Ishikawa (cell line): ENCODE results near the gene LILRA2.

Experiments
- CEBPB ChIP-seq: IDR thresholded peaks from 2 replicates; pipeline ENCODE4 v1.6.1; 2012
- CREB1 ChIP-seq: IDR thresholded peaks from 2 replicates; pipeline ENCODE4 v1.6.1; 2012; ENCODE audit warnings: low read depth
- EGR1 ChIP-seq: IDR thresholded peaks from 2 replicates; pipeline ENCODE4 v1.6.1; 2012
- EP300 ChIP-seq: IDR thresholded peaks from 2 replicates; pipeline ENCODE4 v1.6.1; 2012; ENCODE audit warnings: borderline replicate concordance
- FOXM1 ChIP-seq: IDR thresholded peaks from 2 replicates; pipeline ENCODE4 v1.6.1; 2012; ENCODE audit warnings: low read depth, borderline replicate concordance
- NFIC ChIP-seq: IDR thresholded peaks from 2 replicates; pipeline ENCODE4 v1.6.1; 2012
- RAD21 ChIP-seq: IDR thresholded peaks from 2 replicates; pipeline ENCODE4 v1.6.1; 2012; ENCODE audit warnings: low read depth
- TAF1 ChIP-seq: IDR thresholded peaks from 2 replicates; pipeline ENCODE4 v1.6.1; 2012; ENCODE audit warnings: low read depth, mild to moderate bottlenecking
- TCF12 ChIP-seq: IDR thresholded peaks from 2 replicates; pipeline ENCODE4 v1.6.1; 2012; ENCODE audit warnings: low read depth
- TEAD4 ChIP-seq: IDR thresholded peaks from 2 replicates; pipeline ENCODE4 v1.6.1; 2012
- YY1 ChIP-seq: IDR thresholded peaks from 2 replicates; pipeline ENCODE4 v1.6.1; 2012; ENCODE audit warnings: low read depth
- ZBTB7A ChIP-seq: IDR thresholded peaks from 2 replicates; pipeline ENCODE4 v1.6.1; 2012; ENCODE audit warnings: low read depth
- TF ChIP-seq, protein P1 (sequence below): IDR thresholded peaks from 2 replicates; pipeline ENCODE4 v1.6.1; 2012; ENCODE audit warnings: low read depth, mild to moderate bottlenecking
- TF ChIP-seq, protein P2 (sequence below): IDR thresholded peaks from 2 replicates; pipeline ENCODE4 v1.6.1; 2012
- TF ChIP-seq, protein P3 (sequence below): IDR thresholded peaks from 2 replicates; pipeline ENCODE4 v1.6.1; 2012

Gene LILRA2

DNA sequence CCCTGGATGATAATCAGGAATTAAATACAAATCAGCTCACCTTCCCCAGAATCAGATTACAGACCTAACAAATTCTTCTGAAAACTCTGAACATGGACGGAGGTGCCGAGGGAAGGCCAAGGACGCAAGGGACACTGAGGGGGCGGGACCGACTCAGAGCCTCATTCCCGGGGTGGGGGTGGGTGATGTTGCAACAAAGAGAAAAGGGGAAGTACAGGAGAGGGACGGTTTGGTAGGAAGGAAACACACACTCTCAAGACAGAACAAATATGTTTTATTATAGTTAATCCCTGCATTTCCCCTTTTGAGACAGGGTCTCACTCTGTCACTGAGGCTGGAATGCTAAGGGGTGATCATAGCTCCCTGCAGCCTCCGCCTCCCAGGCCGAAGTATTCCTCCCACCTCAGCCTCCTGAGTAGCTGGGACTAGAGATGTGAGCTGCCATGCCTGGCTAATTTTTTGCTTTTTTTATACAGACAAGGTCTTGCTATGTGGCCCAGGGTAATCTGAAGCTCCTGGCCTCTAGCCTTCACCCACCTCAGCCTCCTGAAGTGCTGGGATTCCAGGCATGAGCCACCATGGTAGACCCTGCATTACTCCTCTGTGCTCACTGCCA lies 786 bp upstream of the LILRA2 start:
- TF ChIP-seq EGR1 (no peak), ZBTB7A (no peak), TAF1 (no peak), CEBPB (no peak), RAD21 (no peak), YY1 (no peak), TEAD4 (no peak), CREB1 (no peak), EP300 (no peak), NFIC (no peak), FOXM1 (no peak), TCF12 (no peak)
- TF ChIP-seq, protein P1, sequence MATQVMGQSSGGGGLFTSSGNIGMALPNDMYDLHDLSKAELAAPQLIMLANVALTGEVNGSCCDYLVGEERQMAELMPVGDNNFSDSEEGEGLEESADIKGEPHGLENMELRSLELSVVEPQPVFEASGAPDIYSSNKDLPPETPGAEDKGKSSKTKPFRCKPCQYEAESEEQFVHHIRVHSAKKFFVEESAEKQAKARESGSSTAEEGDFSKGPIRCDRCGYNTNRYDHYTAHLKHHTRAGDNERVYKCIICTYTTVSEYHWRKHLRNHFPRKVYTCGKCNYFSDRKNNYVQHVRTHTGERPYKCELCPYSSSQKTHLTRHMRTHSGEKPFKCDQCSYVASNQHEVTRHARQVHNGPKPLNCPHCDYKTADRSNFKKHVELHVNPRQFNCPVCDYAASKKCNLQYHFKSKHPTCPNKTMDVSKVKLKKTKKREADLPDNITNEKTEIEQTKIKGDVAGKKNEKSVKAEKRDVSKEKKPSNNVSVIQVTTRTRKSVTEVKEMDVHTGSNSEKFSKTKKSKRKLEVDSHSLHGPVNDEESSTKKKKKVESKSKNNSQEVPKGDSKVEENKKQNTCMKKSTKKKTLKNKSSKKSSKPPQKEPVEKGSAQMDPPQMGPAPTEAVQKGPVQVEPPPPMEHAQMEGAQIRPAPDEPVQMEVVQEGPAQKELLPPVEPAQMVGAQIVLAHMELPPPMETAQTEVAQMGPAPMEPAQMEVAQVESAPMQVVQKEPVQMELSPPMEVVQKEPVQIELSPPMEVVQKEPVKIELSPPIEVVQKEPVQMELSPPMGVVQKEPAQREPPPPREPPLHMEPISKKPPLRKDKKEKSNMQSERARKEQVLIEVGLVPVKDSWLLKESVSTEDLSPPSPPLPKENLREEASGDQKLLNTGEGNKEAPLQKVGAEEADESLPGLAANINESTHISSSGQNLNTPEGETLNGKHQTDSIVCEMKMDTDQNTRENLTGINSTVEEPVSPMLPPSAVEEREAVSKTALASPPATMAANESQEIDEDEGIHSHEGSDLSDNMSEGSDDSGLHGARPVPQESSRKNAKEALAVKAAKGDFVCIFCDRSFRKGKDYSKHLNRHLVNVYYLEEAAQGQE: no peak
- TF ChIP-seq, protein P2, sequence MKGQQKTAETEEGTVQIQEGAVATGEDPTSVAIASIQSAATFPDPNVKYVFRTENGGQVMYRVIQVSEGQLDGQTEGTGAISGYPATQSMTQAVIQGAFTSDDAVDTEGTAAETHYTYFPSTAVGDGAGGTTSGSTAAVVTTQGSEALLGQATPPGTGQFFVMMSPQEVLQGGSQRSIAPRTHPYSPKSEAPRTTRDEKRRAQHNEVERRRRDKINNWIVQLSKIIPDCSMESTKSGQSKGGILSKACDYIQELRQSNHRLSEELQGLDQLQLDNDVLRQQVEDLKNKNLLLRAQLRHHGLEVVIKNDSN: no peak
- TF ChIP-seq, protein P3, sequence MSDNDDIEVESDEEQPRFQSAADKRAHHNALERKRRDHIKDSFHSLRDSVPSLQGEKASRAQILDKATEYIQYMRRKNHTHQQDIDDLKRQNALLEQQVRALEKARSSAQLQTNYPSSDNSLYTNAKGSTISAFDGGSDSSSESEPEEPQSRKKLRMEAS: no peak

DNA sequence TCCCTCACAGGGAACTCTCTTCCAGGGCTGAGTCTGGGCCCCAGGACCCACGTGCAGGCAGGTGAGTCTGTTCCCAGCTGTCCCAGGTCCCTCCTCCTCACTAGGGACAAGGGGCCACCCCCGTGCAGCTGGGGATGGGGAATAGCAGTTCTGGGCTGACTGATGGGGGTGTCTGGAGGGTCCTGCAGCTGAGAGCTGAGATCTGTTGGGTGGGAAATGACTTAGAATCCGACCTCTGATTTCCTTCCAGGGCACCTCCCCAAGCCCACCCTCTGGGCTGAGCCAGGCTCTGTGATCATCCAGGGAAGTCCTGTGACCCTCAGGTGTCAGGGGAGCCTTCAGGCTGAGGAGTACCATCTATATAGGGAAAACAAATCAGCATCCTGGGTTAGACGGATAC lies 461 bp downstream of the LILRA2 start:
- no peak for TF ChIP-seq TEAD4
- no peak for TF ChIP-seq ZBTB7A
- TF ChIP-seq FOXM1: no peak
- no peak for TF ChIP-seq TCF12
- TF ChIP-seq CEBPB: no peak
- no peak for TF ChIP-seq CREB1
- TF ChIP-seq EGR1: no peak
- TF ChIP-seq EP300: no peak
- TF ChIP-seq, protein P3: no peak
- no peak for TF ChIP-seq RAD21

DNA sequence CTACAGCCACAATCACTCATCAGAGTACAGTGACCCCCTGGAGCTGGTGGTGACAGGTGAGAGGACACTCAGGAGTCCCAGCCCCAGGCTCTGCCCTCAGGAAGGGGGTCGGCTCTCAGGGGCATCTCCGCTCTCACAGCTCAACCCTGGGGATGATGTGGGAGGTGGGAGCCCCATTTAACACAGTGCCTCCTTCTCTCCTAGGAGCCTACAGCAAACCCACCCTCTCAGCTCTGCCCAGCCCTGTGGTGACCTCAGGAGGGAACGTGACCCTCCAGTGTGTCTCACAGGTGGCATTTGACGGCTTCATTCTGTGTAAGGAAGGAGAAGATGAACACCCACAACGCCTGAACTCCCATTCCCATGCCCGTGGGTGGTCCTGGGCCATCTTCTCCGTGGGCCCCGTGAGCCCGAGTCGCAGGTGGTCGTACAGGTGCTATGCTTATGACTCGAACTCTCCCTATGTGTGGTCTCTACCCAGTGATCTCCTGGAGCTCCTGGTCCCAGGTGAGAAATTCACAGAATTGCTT lies 1.0 kb downstream of the LILRA2 start:
- TF ChIP-seq YY1 (no peak), EGR1 (no peak)

DNA sequence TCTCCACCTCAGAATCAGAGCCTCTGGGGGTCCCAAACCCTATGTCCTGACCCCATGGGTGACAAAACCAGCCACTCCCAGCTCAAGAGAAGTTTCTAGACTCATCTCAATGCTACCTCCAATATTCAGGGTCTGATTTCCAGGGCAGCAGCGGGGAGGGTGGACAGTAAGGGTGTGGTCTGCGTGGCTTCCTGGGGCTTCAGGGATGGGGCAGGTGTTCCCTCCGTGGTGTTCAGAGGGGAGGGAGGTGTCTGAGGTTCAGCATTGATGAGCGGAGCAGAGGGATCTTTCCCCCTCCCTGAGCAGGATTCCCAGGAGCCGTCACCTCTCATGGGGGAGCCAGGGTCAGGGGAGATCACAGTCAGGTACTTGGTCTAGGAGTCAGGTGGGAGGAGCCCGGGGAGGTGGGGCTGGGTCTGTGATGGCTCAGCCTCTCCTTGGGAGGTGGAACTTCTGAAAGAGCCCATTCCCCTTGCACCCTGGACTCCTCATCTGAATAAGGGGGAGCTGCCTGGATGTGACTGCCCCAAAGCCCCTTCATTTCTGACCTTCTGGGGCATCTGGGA lies 2.9 kb downstream of the LILRA2 start:
- TF ChIP-seq NFIC (no peak), TCF12 (no peak), CREB1 (no peak), EGR1 (no peak), CEBPB (no peak), FOXM1 (no peak), TAF1 (no peak), ZBTB7A (no peak)
- TF ChIP-seq, protein P1: no peak
- TF ChIP-seq, protein P2: no peak

DNA sequence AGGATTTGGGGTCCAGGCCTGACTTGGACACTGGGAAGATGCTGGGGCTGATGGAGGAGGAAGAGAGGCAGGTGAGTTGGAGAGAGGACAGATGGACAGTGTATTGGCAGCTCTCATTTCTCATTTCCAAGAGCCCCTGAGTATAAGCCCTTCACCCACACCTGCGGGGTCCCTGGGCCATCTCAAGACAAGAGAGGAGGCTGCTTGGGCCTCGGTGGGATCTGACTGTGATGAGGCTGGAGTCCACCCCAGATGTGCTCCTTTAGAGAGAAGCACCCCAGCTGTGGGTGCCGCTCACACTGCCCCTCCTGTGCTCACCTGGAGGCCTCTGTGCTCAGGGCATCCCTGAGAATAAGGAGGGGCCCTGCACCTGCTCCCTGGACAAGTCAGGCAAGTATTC lies 3.7 kb downstream of the LILRA2 start:
- TF ChIP-seq NFIC: no peak
- TF ChIP-seq, protein P3: no peak
- no peak for TF ChIP-seq ZBTB7A
- TF ChIP-seq FOXM1: no peak
- TF ChIP-seq, protein P2: no peak
- TF ChIP-seq EGR1: no peak
- no peak for TF ChIP-seq TEAD4
- TF ChIP-seq RAD21: no peak
- TF ChIP-seq CEBPB: no peak
- no peak for TF ChIP-seq CREB1
- TF ChIP-seq, protein P1: no peak
- no peak for TF ChIP-seq YY1
- no peak for TF ChIP-seq TAF1
